Neural cell (in vitro differentiated cells): ENCODE results near the gene NME4.

Experiments
- CTCF ChIP-seq: fragments of 450-650 bp; IDR thresholded peaks from 2 replicates; pipeline ENCODE4 v1.5.1; 2014; ENCODE audit warnings: antibody characterized with exemption, mild to moderate bottlenecking, moderate library complexity; ENCODE audit not compliant: poor library complexity, severe bottlenecking
- EP300 ChIP-seq: fragments of 450-650 bp; conservative IDR thresholded peaks from 2 replicates; pipeline ENCODE4 v1.6.1; 2014; ENCODE audit warnings: antibody characterized with exemption, mild to moderate bottlenecking, moderate library complexity; ENCODE audit not compliant: poor library complexity, severe bottlenecking
- EZH2 ChIP-seq: fragments of 200-600, 300-800 bp; shearing (Covaris generic), sonication (generic); IDR thresholded peaks from 2 replicates; pipeline ENCODE4 v1.6.1; 2014; ENCODE audit warnings: antibody characterized with exemption, low read length, borderline replicate concordance, mild to moderate bottlenecking; ENCODE audit not compliant: insufficient read depth, poor library complexity, severe bottlenecking
- MXI1 ChIP-seq: fragments of 450-650 bp; conservative IDR thresholded peaks from 2 replicates; pipeline ENCODE4 v1.6.1; 2014; ENCODE audit warnings: antibody characterized with exemption, mild to moderate bottlenecking; ENCODE audit not compliant: poor library complexity, severe bottlenecking
- POLR2AphosphoS5 ChIP-seq: IDR thresholded peaks from 2 replicates; pipeline ENCODE4 v1.6.1; 2012
- RAD21 ChIP-seq: fragments of 450-650 bp; conservative IDR thresholded peaks from 2 replicates; pipeline ENCODE4 v1.6.1; 2014; ENCODE audit warnings: antibody characterized with exemption, mild to moderate bottlenecking, moderate library complexity
- REST ChIP-seq: IDR thresholded peaks from 2 replicates; pipeline ENCODE4 v1.6.1; 2012; ENCODE audit warnings: borderline replicate concordance
- SMC3 ChIP-seq: fragments of 450-650 bp; conservative IDR thresholded peaks from 2 replicates; pipeline ENCODE4 v1.6.1; 2014; ENCODE audit warnings: antibody characterized with exemption, mild to moderate bottlenecking, moderate library complexity; ENCODE audit not compliant: poor library complexity

- no peak for TF ChIP-seq CTCF
- TF ChIP-seq SMC3, result no peak
- no peak for TF ChIP-seq POLR2AphosphoS5
- TF ChIP-seq EP300, result no peak
- TF ChIP-seq MXI1, result no peak
- TF ChIP-seq REST, result no peak
- no peak for TF ChIP-seq RAD21
- no peak for TF ChIP-seq EZH2
Observed at GRCh38 chr16:441447-441846, 44.4 kb downstream of the NME4 start.
